GM19099 (cell line): ENCODE data around the gene RPP14.

Source experiments
- POLR2A ChIP-seq: IDR thresholded peaks from 3 replicates; pipeline ENCODE4 v1.6.1; 2011; ENCODE audit warnings: low read depth; ENCODE audit not compliant: insufficient read length; ENCODE audit errors: extremely low read depth

The RPP14 gene

DNA sequence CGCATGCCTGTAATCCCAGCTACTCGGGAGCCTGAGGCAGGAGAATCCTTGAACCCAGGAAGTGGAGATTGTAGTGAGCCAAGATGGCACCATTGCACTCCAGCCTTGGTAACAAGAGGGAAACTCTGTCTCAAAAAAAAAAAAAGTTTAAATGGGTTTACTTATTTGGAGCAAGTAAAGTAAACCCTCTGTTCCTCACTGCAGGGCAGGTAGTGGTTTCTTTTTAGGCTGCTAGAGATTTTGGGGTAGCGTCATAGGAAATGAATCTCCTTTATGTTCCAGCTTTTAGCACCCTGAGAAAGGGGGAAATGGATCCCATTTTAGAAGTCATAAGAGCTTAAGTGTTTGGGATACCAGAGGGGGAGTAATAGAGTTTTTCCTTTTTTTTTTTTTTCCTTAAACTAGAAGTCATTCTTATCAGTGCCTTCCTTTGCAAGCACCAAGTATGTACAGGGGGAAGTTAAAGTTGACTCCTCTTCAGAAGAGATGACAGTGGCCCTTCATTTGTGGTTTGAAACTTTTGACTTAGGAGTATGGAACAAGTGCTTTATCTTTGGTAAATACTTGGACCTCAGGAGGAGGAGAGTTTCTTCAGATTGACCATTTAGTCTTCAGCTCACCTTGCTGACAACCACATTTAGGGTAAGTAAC lies 34.7 kb downstream of the RPP14 start:
- TF ChIP-seq POLR2A, result no peak

- no peak for TF ChIP-seq POLR2A
These were observed 35.3 kb downstream of the RPP14 start for GRCh38 chr3:58341376-58341775.

DNA sequence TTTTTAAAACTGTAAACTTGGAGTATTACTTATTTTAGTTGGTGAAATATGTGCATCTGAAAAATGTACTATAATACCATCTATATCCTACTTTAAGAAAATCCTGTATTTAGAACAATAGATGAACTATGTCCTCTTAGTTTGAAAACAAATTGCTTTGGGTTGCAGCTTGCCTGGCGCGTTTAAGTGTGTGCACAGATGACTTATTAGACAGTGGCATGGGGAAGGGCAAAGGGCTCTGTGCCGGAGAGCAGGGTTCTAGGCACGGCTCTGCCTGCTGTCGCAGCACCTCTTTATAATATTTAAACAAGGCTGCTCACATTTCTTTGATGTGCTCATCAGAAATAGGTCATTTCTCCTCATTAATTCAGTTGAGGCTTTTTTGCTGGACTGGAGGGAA lies 36.6 kb downstream of the RPP14 start:
- no peak for TF ChIP-seq POLR2A

DNA sequence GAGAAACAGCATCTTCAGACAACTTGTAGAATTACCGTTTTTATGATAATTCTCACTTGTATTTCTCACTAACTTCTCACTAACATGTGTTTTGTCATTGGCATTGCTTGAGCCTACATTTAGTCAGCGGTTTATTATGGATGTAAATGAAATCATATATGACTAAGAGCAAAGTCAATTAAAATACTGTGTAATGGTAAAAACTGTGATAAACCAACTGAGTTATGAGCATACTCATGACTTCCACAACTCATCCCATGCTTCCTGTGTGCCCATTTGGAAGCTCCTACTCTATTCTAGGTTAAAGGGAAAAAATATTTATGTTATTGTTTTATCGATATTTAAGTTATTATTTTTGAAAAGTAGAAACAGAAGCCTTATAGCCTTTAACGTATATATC lies 39.4 kb downstream of the RPP14 start:
- no peak for TF ChIP-seq POLR2A

DNA sequence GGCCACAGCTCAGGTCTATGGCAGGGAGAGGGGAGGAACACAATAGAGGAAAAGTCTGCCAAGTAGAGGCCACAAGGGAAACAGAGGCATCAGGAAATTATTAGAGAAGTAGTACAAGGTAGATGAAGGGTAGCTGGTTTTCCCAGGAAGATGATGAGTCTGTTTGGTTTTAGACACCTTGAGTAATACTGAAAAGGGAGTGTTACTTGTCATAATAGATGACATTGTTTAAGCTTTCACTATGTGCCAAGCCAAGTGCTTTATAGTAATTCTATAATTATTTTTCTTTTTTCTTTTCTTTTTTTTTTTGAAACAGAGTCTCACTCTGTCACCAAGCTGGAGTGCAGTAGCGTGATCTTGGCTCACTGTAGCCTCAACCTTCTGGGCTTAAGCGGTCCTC lies 40.3 kb downstream of the RPP14 start:
- TF ChIP-seq POLR2A, result no peak

- no peak for TF ChIP-seq POLR2A
These were observed 41.9 kb downstream of the RPP14 start for GRCh38 chr3:58347984-58348383.

DNA sequence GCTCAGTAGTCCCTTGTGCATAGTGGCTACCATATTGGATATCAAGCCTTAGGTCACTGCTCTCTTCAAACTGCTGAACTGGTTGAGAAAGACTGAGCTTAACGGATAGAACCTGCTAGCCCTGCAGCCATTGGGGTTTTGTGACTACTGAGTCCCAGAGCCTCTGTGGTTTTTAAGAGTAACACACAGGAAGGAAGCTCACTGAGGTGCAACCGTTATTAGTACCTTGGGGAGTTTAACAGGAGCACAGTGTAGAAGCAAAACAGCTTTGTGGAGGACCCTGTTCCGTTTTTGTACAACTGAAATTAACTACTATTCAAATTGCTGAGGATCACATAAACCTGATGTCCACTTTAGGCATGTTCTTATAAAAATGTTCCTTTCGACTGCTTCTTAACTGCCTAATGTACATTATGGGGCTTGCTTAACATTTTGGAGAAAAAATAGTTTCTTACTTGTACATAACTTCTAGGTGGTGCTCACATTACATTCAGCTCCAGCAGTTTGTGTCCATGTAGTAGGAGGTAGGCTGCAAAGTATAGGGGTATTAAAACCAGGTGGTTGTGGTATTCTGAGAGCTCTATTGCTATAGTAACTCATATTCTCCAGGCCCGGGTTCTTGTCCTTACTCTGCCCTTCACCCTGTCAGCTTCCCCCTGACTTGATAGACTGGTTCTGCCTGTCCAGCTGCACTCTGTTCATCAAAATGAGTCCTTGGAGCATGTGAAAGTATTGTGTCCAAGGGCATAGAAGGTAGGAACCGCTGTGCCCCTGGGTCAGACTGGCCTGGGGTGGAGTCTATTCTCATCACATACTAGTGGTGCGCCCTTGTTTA lies 44.0 kb downstream of the RPP14 start:
- TF ChIP-seq POLR2A, result no peak

- no peak for TF ChIP-seq POLR2A
These were observed 44.6 kb downstream of the RPP14 start for GRCh38 chr3:58350627-58351013.

- no peak for TF ChIP-seq POLR2A
These were observed 45.9 kb downstream of the RPP14 start for GRCh38 chr3:58351920-58352319.

DNA sequence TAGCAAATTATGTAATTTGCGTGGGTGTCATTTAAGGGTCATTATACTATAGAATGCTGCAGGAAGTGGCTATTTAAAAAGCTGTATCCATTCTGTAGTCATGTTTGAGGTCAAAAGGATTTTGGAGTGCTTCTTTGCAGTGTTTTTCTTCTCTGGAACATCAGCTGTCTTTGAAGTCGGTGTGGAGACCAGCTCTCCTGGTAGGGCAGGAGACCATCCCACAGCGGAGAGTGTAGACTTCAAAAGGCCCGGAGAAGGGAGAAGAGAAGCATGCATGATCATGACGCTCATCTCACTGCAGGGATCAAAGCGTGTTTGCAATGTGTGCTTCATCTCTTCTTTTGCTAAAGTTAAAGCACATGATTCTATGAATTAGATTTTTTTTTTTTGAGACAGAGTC lies 46.6 kb downstream of the RPP14 start:
- no peak for TF ChIP-seq POLR2A

- TF ChIP-seq POLR2A, result no peak
These were observed 47.9 kb downstream of the RPP14 start for GRCh38 chr3:58353722-58354553.

DNA sequence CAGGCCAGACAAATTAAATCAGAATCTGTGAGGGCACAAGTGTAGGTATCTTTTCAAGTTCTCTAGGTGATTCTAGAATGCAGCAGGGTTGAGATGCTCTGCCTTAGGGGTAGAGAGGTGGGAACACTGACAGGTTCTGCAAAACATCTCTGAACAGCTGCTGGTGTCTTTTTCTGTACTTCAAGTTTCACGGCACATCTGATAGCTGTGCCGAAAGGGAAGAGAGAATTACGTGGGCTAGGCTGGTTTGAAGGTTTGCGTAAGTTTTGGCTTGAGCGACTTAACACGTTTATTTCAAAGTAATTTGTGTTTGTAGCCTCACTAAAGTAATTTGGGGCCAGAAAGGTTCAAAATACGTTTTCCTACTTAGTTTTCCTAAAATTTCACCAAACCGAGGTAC lies 49.1 kb downstream of the RPP14 start:
- TF ChIP-seq POLR2A, result no peak

DNA sequence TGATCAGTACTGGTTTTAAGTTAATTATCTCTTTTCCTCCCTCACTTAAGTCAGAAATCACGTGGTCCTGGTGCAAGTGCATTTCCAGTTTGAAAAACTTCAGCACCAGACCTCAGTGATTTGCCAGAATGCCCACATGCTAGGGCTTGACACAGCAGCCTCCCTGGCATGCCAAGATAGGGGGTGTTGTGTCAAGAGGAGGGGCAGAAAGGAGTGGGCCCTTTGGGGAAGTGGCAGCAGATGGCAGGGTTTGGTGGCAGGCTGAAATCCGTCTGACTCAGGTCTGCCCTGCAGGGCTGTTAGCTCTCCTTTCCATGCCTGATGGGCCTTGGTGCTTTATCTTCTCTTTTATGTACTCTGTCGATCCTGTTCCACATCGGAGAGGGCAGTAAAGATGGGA lies 50.0 kb downstream of the RPP14 start:
- no peak for TF ChIP-seq POLR2A

DNA sequence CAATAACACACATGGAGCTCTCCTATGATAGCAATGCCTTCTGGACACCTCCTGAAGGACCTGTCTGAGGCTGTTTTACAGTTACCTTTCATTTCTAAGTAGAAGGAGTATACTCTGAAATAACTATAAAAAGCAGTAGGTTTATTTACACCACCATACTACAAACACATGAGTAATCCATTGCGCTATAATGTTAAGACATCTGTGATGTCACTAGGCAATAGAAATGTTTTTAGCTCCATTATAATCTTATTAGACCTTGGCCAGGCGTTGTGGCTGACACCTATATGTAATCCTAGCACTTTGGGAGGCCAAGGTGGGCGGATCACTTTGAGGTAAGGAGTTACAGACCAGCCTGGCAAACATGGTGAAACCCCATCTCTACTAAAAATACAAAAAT lies 51.4 kb downstream of the RPP14 start:
- TF ChIP-seq POLR2A, result no peak

DNA sequence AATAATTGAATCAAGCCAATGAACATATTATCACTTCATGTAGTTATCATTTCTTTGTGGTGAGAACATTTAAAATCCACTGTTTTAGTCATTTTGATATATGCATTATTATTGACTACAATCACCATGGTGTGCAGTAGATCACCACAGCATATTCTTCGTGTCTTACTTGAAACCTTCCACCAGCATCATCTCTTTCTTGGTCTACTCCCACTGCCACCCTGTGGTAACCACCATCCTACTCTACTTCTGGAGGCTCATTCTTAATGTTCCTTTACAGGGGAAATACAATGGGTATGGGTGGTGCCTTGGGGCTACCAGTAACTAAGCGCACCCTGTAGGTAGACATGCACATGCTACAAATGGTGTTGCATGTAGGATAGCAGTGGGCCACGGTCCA lies 52.0 kb downstream of the RPP14 start:
- TF ChIP-seq POLR2A, result no peak

DNA sequence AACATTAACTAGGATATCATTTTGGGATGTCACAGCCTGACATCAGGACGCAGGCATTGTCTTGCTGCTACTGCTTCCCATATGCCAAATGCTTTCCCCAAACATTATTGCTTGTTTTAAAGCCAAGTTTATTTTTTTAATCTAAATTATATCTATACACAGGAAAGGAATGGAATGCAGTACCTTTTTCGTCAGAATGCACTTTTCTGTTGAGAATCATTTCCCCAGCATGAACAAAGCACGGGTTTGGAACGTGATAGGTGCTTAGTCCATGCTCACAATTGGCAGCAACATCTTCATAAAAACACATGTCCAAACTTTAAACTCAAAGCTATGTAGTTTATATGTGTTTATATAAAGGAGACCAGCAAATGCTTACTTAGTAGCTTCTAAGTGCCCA lies 52.8 kb downstream of the RPP14 start:
- no peak for TF ChIP-seq POLR2A

DNA sequence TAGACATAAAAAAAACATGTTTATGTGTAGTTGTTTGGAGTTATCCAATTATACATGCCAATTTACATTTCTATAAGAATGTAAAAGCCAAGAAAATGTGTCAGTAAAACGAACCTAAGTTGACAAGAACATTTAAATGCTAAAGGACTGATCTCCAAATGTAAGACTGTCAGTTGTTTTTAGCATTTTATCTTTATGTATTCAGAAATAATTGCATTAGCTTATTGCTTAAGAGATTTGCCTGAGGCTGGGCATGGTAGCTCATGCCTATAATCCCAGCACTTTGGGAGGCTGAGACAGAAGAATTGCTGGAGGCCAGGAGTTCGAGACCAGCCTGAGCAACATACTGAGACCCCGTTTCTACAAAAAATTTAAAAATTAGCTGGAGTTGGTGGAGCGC lies 53.6 kb downstream of the RPP14 start:
- TF ChIP-seq POLR2A, result no peak

- no peak for TF ChIP-seq POLR2A
These were observed 55.8 kb downstream of the RPP14 start for GRCh38 chr3:58361866-58362265.
